GM13976 (cell line): ENCODE results near the gene DUSP10.

Experiments
- DNase-seq: peaks from one replicate; pipeline ENCODE4 v3.0.0; 2012; ENCODE audit warnings: low spot score
- in situ Hi-C: fragments of 300-500 bp; cut with MboI; formaldehyde crosslinking; loops from one replicate; pipeline ENCODE4 v1.12.0; 2022; ENCODE audit warnings: low sequenced_read_pairs, mixed read lengths, inconsistent platforms; ENCODE audit not compliant: unreplicated experiment
- TF ChIP-seq, protein P1 (sequence below): IDR thresholded peaks from 2 replicates; pipeline ENCODE4 v1.5.1; 2012; ENCODE audit warnings: borderline replicate concordance, mild to moderate bottlenecking; ENCODE audit not compliant: insufficient read depth; ENCODE audit errors: extremely low read depth, missing control alignments, control extremely low read depth

The DUSP10 gene

DNA sequence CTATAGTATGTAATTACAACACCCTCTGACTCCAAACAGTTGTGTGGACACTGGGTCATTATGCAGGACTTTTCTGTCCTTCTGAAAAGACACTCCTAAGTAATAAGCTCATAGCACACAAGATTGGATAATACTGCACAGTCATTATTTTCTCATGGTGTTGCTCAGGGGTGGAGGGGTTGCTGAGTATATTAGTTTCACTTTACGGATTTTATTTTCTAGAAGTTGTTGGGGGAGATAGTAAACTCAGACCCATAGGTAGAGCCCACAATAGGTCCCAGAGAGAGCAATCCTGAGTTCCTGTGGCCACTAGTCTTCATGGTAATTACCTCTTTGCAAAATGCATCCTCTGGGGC is 53.4 kb downstream of the DUSP10 start:
- no peak for DNase-seq
- TF ChIP-seq, protein P1, sequence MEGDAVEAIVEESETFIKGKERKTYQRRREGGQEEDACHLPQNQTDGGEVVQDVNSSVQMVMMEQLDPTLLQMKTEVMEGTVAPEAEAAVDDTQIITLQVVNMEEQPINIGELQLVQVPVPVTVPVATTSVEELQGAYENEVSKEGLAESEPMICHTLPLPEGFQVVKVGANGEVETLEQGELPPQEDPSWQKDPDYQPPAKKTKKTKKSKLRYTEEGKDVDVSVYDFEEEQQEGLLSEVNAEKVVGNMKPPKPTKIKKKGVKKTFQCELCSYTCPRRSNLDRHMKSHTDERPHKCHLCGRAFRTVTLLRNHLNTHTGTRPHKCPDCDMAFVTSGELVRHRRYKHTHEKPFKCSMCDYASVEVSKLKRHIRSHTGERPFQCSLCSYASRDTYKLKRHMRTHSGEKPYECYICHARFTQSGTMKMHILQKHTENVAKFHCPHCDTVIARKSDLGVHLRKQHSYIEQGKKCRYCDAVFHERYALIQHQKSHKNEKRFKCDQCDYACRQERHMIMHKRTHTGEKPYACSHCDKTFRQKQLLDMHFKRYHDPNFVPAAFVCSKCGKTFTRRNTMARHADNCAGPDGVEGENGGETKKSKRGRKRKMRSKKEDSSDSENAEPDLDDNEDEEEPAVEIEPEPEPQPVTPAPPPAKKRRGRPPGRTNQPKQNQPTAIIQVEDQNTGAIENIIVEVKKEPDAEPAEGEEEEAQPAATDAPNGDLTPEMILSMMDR: no peak
- in situ Hi-C loops: no loop called here

DNA sequence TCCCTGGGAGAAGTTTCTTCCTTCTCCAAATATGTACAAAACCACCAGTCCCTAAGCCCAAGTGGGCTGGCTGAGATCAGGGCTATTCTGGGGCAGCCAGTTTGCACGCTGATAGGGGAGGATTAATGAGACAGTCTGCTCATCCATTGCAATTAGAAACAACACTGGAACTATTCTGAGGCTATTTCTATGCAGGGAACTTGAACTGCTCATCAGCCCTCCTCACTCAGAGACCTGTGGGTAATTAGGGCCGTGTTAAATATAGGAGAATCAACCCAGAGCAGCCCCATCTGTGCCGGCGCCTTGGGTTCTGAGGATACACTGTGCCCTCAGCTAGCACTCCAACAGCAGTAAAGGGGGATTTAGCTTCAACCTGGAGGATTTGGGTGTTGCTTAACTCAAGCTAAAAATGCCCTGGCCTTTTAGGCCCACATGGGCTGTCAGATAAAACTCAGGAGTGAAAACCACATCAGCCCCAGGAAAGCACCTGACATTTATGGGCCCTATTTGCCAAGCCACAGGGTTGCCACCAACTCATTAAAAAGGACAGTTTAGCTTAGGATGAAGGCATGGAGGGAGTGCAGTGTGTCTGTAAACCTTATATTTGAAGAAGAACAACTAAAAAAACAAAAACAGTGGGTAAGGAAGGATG is 53.9 kb downstream of the DUSP10 start:
- in situ Hi-C loops: no loop called here
- DNase-seq: no peak
- TF ChIP-seq, protein P1: no peak

DNA sequence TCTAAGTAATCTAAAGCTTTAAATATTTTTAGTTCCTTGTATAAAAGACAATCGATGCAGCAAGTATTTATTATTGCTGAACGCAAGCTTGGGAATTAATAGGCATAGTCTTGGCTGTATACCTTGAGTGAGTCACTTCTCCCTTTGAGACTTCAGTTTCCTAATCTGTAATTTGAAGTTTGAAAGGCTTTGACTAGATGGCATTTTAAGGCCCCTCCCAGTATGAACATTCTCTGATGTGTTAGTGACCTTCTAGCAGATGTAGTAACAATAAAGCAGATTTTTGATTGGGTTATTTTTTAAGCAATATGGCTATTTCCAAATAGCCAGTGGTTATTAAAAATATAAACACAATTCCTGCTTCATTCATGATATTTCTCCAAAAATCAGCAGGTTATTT is 58.2 kb downstream of the DUSP10 start:
- in situ Hi-C loops: no loop called here

DNA sequence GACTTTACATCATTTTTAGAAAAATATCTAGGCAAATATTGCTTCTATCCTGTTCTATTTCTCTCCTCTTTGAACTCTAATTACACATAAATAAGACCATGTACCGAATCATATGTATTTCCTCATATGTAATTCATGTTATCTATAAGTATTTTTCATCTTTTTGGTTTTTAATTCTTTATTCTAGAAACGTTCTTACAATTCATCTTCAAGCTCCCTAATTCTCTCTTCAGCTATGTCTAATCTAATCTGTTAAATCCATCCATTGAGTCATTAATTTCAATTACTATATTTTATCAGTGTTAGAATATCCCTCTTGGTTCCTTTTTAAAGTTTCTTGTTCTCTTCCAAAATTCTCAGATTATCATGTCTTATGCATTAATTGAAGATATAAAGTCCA is 61.8 kb downstream of the DUSP10 start:
- in situ Hi-C loops: no loop called here
- DNase-seq: no peak
- TF ChIP-seq, protein P1: no peak

More for the DNA sequence above, 58.2 kb downstream of the DUSP10 start:
- TF ChIP-seq, protein P1: no peak
- DNase-seq: no peak

DNA sequence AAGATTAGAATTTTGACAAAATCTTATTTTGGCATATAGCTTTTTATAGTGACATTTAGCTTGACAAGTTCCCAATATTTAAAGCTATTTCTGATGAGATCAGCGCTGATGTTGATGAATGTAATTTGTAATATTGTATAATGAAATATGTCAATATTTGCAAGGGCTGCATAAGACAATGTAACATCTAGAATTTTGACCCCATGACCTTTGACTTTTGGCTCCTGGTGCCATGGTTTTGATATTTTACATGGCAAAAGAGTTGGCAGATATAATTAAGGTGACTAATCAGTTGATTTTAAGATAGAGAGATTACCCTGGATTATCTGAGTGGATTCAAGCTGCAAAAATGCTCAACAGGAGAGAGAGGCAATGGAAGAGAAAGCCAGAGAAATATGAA is 63.9 kb downstream of the DUSP10 start:
- in situ Hi-C loops: no loop called here
- TF ChIP-seq, protein P1: no peak
- DNase-seq: no peak

DNA sequence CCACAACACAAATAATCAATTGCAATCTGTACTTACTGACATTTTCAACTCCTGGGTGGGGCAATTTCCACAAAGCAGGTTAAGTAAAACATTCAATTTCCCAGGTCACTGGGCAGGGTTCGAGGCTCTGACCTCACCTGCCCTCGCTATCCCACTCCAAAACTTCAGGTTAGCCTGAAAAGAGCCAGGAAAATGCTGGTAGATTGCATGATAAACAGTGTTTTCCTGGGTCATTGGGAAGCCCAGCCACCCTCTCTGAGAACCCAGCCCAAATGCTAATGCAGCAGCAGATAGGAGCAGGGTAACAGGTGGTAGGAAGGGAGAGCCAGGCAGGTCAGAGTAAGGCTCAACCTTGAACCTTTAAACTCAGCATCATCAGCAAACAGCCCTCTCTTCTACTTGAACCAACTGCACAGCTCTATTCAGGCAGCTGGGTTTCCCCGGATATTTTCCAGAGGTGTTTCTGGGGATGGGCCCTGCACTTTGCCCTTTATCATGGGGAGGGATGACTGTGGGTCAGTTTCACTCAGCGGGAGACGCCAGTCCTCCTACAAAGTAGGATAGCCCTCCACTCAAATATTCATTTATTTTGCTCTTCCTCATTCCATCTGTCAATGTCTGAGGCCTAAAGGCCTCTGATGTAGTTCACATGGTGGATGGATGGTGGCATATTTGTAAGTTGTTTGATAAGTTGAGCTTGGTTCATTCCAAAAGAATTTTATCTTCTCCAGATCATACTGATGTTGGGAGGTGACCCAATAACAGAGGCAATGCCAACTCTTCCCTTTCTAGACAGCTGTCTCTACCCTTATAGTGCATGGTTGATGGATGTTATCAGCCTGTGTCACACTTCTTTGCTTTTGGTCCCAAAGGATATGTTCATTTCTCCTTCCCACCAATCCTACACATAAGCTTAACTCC is 65.7 kb downstream of the DUSP10 start:
- no peak for DNase-seq
- TF ChIP-seq, protein P1: no peak
- in situ Hi-C loops: no loop called here
